C1 segment of cervical spinal cord (tissue), 14 donors: ENCODE results near the gene ANK3.
A peak's percentile ranks its signal among the peaks of the same experiment; 100 is the strongest.

Experiments
- DNase-seq, 14 donors: peaks; one replicate each; lab custom pipeline; 2025; lab: John Stamatoyannopoulos, UW

Gene ANK3

GRCh38 chr10:60282771-60283353 lies 106.8 kb downstream of the ANK3 start:
- DNase-seq: no peak

- DNase-seq: no peak
Measured at GRCh38 chr10:60281792-60282353, 107.8 kb downstream of the ANK3 start.

GRCh38 chr10:60281331-60281730 lies 108.3 kb downstream of the ANK3 start:
- no peak for DNase-seq

GRCh38 chr10:60280475-60280874 lies 109.2 kb downstream of the ANK3 start:
- no peak for DNase-seq

- no peak for DNase-seq
Measured at GRCh38 chr10:60277656-60278055, 112.0 kb downstream of the ANK3 start.

- DNase-seq: no peak
Measured at GRCh38 chr10:60276232-60276631, 113.4 kb downstream of the ANK3 start.

GRCh38 chr10:60271319-60272040 lies 118.2 kb downstream of the ANK3 start:
- no peak for DNase-seq

GRCh38 chr10:60270426-60270825 lies 119.2 kb downstream of the ANK3 start:
- no peak for DNase-seq

- DNase-seq: no peak
Measured at GRCh38 chr10:60267802-60268201, 121.9 kb downstream of the ANK3 start.

- DNase-seq: no peak
Measured at GRCh38 chr10:60266513-60266912, 123.2 kb downstream of the ANK3 start.

GRCh38 chr10:60262647-60263126 lies 127.0 kb downstream of the ANK3 start:
- DNase-seq: no peak

- DNase-seq: no peak
Measured at GRCh38 chr10:60260321-60260720, 129.4 kb downstream of the ANK3 start.

- no peak for DNase-seq
Measured at GRCh38 chr10:60258429-60258797, 131.3 kb downstream of the ANK3 start.

GRCh38 chr10:60257767-60258428 lies 131.8 kb downstream of the ANK3 start:
- DNase-seq: no peak

- DNase-seq: no peak
Measured at GRCh38 chr10:60254776-60255175, 134.9 kb downstream of the ANK3 start.

- no peak for DNase-seq
Measured at GRCh38 chr10:60253484-60253883, 136.2 kb downstream of the ANK3 start.

- DNase-seq: no peak
Measured at GRCh38 chr10:60252688-60253087, 137.0 kb downstream of the ANK3 start.

GRCh38 chr10:60246382-60246781 lies 143.3 kb downstream of the ANK3 start:
- no peak for DNase-seq

GRCh38 chr10:60239228-60239627 lies 150.4 kb downstream of the ANK3 start:
- DNase-seq: no peak

- DNase-seq: no peak
Measured at GRCh38 chr10:60238759-60239100, 150.9 kb downstream of the ANK3 start.

GRCh38 chr10:60237977-60238758 lies 151.5 kb downstream of the ANK3 start:
- peak in 1 of 14 donors; percentile 53 for DNase-seq
